GM12864 (cell line): ENCODE results near the gene PEX7.
A peak's percentile ranks its signal among the peaks of the same experiment; 100 is the strongest.
"Not testable (repeated sequence)": the region's sequence is repeated elsewhere in the genome, so short reads cannot be mapped to it uniquely, and the experiment has no call there.

Experiments used
- DNase-seq: peaks from one replicate; pipeline ENCODE4 v3.0.0-alpha.2; 2011; ENCODE audit warnings: low read depth
- H3K4me3 ChIP-seq: 2 replicates; pipeline ENCODE4 v1.5.1; 2011; ENCODE audit warnings: mild to moderate bottlenecking, low read depth, low read length, control low read depth
- CTCF ChIP-seq: IDR thresholded peaks from 2 replicates; pipeline ENCODE4 v1.5.1; 2011; ENCODE audit warnings: low read depth, mild to moderate bottlenecking, moderate library complexity, low read length, control low read depth, inconsistent platforms; ENCODE audit errors: missing control alignments

Gene PEX7

DNA sequence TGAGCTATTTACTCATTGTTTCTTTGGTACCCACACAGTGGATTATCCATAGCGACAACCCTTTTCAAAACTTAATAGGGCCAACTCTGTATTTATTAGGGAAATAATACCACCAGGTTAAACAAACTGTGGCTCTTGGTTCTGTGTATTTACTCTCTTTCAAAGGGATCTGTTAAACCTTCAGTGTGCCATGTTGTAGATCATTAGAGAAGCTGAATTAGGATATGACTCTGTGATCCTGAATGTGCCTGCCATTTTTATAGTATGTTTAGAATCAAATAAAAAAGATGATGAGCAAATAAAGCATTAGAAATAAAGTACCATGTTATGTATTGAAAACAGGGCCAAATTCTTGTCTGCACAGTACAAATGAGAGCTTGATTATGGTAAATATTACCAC, 74.7 kb downstream of the PEX7 start:
- no peak for DNase-seq
- H3K4me3 ChIP-seq = no peak overlapping the region
- TF ChIP-seq CTCF = no peak

- TF ChIP-seq CTCF = no peak
- no peak for DNase-seq
- no peak overlapping the region for H3K4me3 ChIP-seq
Measured at GRCh38 chr6:136901212-136901784, 78.9 kb downstream of the PEX7 start.

GRCh38 chr6:136904477-136904876, 82.1 kb downstream of the PEX7 start:
- not testable (repeated sequence) for H3K4me3 ChIP-seq, DNase-seq

- no peak for DNase-seq
- no peak overlapping the region for H3K4me3 ChIP-seq
- TF ChIP-seq CTCF = no peak
Measured at GRCh38 chr6:136914947-136915346, 92.6 kb downstream of the PEX7 start.

DNA sequence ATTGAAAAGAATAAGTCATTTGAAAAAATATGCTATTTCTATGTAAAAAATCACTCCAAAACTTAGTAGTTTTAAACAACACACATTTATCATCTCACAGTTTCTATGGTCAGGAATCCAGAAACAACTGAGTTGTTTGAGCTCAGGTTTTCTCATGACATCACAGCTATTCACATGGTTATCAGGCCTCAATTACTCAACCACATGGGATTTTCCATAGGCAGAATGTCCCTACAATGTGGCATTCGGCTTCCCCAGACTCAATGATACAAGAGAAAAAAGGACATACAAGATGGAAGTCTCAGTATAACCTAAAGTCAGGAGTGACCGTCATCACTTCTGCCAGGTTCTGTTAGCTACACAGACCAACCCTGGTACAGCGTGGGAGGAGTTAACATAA, 96.3 kb downstream of the PEX7 start:
- no peak overlapping the region for H3K4me3 ChIP-seq
- no peak for DNase-seq
- TF ChIP-seq CTCF = no peak

DNA sequence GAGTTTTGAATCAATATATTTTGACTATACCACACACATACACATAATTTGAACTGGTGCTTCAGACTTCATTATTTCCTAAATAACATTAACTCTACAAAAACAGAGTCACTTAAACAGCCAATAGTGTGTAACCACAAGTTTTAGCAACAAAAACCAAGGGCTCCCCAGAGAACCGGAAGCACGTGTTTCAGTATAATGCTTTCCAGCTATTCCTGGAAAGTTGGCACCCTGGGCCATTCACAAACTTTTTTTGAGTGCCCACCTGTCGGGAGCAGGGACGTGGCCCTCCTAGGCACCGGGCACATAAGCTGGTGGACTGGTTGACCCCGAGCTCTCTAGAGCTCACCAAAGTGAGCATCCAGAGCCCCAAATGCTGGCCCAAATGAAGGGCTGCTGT, 97.8 kb downstream of the PEX7 start:
- TF ChIP-seq CTCF = no peak
- no peak for DNase-seq
- no peak overlapping the region for H3K4me3 ChIP-seq

DNA sequence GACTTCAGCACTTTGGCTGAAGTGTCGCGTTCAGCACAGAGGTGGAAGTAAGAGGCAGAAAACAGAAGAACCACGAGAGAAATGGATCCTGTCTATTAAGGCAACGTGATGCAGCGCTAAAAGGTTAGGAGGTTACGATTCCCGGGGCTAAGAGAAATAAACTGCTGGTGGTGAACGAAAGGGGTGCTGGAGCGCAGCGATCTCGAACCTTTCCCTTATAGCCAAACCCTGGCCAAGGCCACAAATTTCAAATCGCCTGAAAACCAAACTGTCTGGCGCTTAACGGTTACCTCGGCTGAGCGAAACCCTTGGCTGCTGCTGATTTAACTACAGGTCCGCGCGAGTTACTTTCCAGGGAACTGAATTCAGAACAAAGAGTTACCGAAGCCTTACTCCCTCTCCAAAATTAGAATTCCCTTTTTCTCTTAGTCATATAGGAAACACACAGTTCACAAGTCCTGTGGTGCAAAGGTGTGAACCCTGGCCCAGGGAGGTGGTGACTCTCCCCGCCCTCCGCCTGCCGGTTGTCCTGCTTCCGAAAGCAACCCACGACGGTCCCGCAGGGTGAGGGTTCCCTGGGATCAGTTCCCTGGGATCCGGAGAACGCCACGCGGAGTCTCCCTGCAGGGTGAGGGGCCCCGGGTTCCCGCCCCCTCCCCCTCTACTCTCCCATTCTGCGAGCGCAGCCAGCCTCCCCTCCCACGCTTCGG, 98.4 kb downstream of the PEX7 start:
- no peak for TF ChIP-seq CTCF
- H3K4me3 ChIP-seq = peak overlapping the region; percentile 58
- DNase-seq = no peak
